Body of pancreas (tissue), 4 donors: ENCODE measurements around the gene ARID1A. TPM values are rescaled to one million over a fixed set of nuclear protein-coding genes. Genes with fewer than 3 reads are reported as not detected.
A peak's percentile ranks its signal among the peaks of the same experiment; 100 is the strongest.

Experiments used
- ATAC-seq: fragments of 150-250 bp; one replicate; pipeline ENCODE4 v1.9.1; 2016
- DNase-seq, 4 donors: peaks; one replicate each; pipeline ENCODE4 v3.0.0-alpha.2; 2019
- H3K27ac ChIP-seq, 4 donors: fragments of 200-600 bp; sonication (generic); 1 replicate in 3 of 4; 2 replicates in 1 of 4; pipeline versions ENCODE4 v1.5.1 to v1.6.1; 2016 to 2019; ENCODE audit warnings: mild to moderate bottlenecking in 1 of 4, mixed read lengths in 1 of 4, moderate library complexity in 1 of 4
- H3K27me3 ChIP-seq, 2 donors: fragments of 200-600 bp; sonication (generic); one replicate each; pipeline ENCODE4 v1.6.0; 2016; ENCODE audit warnings: mild to moderate bottlenecking in 1 of 2
- H3K36me3 ChIP-seq, 2 donors: fragments of 200-600 bp; sonication (generic); replicated peaks in 1 of 2; 2 replicates each; pipeline ENCODE4 v1.5.1; 2016; ENCODE audit warnings: low read depth in 2 of 2; ENCODE audit not compliant: insufficient read depth in 1 of 2
- H3K4me1 ChIP-seq: fragments of 200-600 bp; sonication (generic); one replicate; pipeline ENCODE4 v1.6.0; 2016
- H3K4me3 ChIP-seq, 2 donors: fragments of 200-600 bp; sonication (generic); 1 replicate in 1 of 2; 2 replicates in 1 of 2; pipeline ENCODE4 v1.5.1; 2016 to 2019
- H3K9me3 ChIP-seq, 3 donors: fragments of 200-600 bp; sonication (generic); 1 replicate in 2 of 3; 2 replicates in 1 of 3; pipeline ENCODE4 v1.5.1; 2016
- POLR2A ChIP-seq, 3 donors: fragments of 450-650 bp; IDR thresholded peaks; one replicate each; pipeline ENCODE4 v1.6.1; 2016; ENCODE audit warnings: antibody characterized with exemption in 3 of 3, mild to moderate bottlenecking in 2 of 3
- WGBS, 2 donors: methylation state at CpG; one replicate each; pipeline ENCODE4 v1.1.5; 2017; 5-methylcytosine and 5-hydroxymethylcytosine counted together
- intact Hi-C: fragments of 100-400 bp; cut with DNase I; formaldehyde crosslinking; loops from one replicate; pipeline ENCODE4 v1.15.1; 2023
- total RNA-seq, 2 donors: library from RNA; depleted of rRNA; stranded (reverse); fragments of >200 nt; gene quantifications; one replicate each; pipeline ENCODE4 v1.1.0, GENCODE V29; 2016
- TF ChIP-seq, protein P1 (sequence below), 7 experiments: fragments of 450-650 bp in 4 of 7; fragments of 200-600 bp in 3 of 7; sonication (generic) in 3 of 7; IDR thresholded peaks; one replicate each; pipeline ENCODE4 v1.5.1; 2016 to 2019; ENCODE audit warnings: antibody characterized with exemption in 7 of 7

ARID1A gene
- total RNA-seq, 2 donors from 2014 or later, result 23.7 to 25.9 TPM

- WGBS, 2 donors, result 2 to 4% methylated on average over 15 to 17 of the region's 17 CpGs
These were observed 131.3 kb downstream of the ARID1A start for GRCh38 chr1:26827106-26827604.

GRCh38 chr1:26827663-26828062, 131.8 kb downstream of the ARID1A start:
- Histone ChIP-seq H3K9me3 (no peaks in the 10 kb centered on the region), H3K27ac (peak overlapping the region in 1 of 4 donors; percentile 58), H3K4me3 (peak overlapping the region; percentile 52 to 83), H3K4me1 (peaks cover 40% of the 10 kb centered on the region), H3K36me3 (peaks cover 0 to 2% of the 10 kb centered on the region in 2 donors), H3K27me3 (no peaks in the 10 kb centered on the region)
- DNase-seq (peak in 2 of 4 donors; percentile 32), ATAC-seq (no peak)
- intact Hi-C loops, result no loop called here
- WGBS, 2 donors, result 27 to 36% methylated on average over 11 of the region's 11 CpGs
- TF ChIP-seq, protein P1, sequence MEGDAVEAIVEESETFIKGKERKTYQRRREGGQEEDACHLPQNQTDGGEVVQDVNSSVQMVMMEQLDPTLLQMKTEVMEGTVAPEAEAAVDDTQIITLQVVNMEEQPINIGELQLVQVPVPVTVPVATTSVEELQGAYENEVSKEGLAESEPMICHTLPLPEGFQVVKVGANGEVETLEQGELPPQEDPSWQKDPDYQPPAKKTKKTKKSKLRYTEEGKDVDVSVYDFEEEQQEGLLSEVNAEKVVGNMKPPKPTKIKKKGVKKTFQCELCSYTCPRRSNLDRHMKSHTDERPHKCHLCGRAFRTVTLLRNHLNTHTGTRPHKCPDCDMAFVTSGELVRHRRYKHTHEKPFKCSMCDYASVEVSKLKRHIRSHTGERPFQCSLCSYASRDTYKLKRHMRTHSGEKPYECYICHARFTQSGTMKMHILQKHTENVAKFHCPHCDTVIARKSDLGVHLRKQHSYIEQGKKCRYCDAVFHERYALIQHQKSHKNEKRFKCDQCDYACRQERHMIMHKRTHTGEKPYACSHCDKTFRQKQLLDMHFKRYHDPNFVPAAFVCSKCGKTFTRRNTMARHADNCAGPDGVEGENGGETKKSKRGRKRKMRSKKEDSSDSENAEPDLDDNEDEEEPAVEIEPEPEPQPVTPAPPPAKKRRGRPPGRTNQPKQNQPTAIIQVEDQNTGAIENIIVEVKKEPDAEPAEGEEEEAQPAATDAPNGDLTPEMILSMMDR (IDR thresholded peaks at IDR 0.05), result no peak
- TF ChIP-seq POLR2A (IDR thresholded peaks at IDR 0.05), result no peak

More at GRCh38 chr1:26827106-26827604, 131.3 kb downstream of the ARID1A start:
- TF ChIP-seq POLR2A (IDR thresholded peaks at IDR 0.05), result no peak
- TF ChIP-seq, protein P1 (IDR thresholded peaks at IDR 0.05), result no peak
- H3K36me3 ChIP-seq, result no peaks in the 10 kb centered on the region
- H3K27me3 ChIP-seq, result no peaks in the 10 kb centered on the region
- H3K4me3 ChIP-seq, result peak overlapping the region; percentile 52 to 83
- ATAC-seq (no peak), DNase-seq (no peak)
- no peaks in the 10 kb centered on the region for H3K9me3 ChIP-seq
- H3K4me1 ChIP-seq, result peaks cover 40% of the 10 kb centered on the region
- peak overlapping the region in 2 of 4 donors; percentile 58 to 80 for H3K27ac ChIP-seq
- intact Hi-C loops, result no loop called here

GRCh38 chr1:26828411-26828991, 132.7 kb downstream of the ARID1A start:
- Histone ChIP-seq H3K36me3 (peaks cover 0 to 9% of the 10 kb centered on the region in 2 donors), H3K4me3 (no peak overlapping the region), H3K9me3 (no peaks in the 10 kb centered on the region), H3K27me3 (no peaks in the 10 kb centered on the region), H3K4me1 (peaks cover 40% of the 10 kb centered on the region), H3K27ac (peak overlapping the region in 2 of 4 donors; percentile 9 to 34)
- no peak for ATAC-seq
- intact Hi-C loops, result no loop called here
- 42 to 46% methylated on average over 4 of the region's 4 CpGs for WGBS, 2 donors
- DNase-seq, result peak in 1 of 4 donors; percentile 38
- TF ChIP-seq POLR2A (IDR thresholded peaks at IDR 0.05), result no peak
- TF ChIP-seq, protein P1 (IDR thresholded peaks at IDR 0.05), result no peak

DNA sequence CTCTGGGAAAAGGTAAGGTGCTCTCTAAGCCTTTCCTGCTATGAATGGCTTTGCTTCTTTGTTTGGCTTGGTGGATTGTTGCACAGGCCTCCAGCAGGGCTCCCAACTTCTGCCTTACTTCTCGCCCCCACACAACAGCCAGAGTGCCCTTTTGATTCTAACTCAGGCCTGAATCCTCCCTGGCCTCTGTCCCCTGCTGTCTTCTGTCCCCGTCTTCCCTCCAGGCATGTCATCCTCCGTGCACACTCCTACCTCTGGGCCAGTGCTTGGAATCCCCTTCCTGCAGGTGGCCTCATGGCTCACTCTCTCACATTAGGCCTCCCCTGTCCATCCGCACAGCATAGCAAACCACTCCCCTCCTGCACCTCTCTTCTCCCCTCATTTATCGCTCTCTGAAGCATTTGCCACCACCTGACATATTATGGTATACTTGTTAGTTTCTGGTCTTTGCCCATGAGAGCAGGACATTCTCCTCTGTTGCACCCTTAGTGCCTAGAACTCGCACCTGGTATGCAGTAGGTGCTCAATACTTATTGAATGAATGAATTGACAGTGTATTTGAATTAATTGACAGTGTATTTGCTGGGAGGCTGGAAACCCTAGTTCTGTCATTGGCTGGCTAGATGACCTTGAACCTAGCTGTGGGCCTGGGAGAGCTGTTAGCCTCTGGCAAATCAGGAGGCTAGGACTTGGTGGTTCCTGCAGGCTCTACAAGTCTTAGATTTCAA, 133.5 kb downstream of the ARID1A start:
- H3K4me3 ChIP-seq, result no peak overlapping the region
- WGBS, 2 donors, result 80 to 84% methylated on average over 6 of the region's 6 CpGs

More for the DNA sequence above, 133.5 kb downstream of the ARID1A start:
- intact Hi-C loops, result no loop called here
- H3K9me3 ChIP-seq, result no peaks in the 10 kb centered on the region
- DNase-seq, result no peak
- no peak overlapping the region for H3K27ac ChIP-seq
- peaks cover 0 to 9% of the 10 kb centered on the region in 2 donors for H3K36me3 ChIP-seq
- H3K4me1 ChIP-seq, result peaks cover 40% of the 10 kb centered on the region
- H3K27me3 ChIP-seq, result no peaks in the 10 kb centered on the region
- ATAC-seq, result no peak
- no peak for TF ChIP-seq POLR2A (IDR thresholded peaks at IDR 0.05)
- TF ChIP-seq, protein P1 (IDR thresholded peaks at IDR 0.05), result no peak
